COLO668 (cell line): ENCODE results near the gene KDM5C.
"Not testable (repeated sequence)": the region's sequence is repeated elsewhere in the genome, so short reads cannot be mapped to it uniquely, and the experiment has no call there.

ENCODE experiments used
- DNase-seq: peaks from one replicate; lab custom pipeline; 2025; ENCODE audit not compliant: unreplicated experiment; lab: John Stamatoyannopoulos, UW

The KDM5C gene

DNA sequence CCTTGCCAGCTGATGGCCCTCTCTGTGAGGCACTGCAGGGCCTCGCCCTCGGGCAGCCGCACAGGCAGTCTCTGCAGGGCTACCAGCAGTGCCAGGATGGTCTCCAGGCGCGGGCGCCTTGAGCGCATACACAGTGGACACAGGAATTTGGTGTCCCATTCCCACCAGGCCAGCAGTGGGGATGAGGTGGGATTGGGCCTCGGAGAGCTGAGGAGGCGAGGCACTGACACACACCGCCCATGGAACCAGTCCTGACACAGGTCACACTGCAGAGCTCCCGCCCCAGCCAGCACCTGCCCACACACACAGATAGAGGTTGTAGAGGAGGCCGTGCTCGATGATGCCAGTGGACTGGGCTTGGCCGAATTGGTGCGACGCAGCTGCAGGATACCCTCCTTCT lies 30.7 kb downstream of the KDM5C start:
- no peak for DNase-seq

DNA sequence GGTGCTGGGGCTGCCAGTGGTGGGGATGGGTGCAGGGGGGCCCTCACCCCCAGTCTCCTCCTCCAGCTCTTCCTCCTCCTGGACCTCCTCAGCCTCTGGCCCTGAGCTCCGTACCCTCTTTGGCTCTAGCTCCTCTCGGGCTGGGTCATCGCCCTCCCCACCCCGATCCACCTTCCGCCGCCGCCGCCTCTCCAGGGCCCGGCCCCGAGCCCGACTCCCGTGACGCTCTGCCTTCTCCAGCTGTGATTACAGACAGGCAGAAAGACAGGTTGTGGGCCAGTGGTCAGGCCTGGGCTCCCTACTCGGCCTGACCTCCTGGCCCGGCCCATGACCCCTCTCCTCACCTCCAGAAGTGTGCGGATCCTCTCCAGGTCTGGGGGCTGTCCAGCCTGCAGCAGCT lies 31.9 kb downstream of the KDM5C start:
- DNase-seq = no peak

DNA sequence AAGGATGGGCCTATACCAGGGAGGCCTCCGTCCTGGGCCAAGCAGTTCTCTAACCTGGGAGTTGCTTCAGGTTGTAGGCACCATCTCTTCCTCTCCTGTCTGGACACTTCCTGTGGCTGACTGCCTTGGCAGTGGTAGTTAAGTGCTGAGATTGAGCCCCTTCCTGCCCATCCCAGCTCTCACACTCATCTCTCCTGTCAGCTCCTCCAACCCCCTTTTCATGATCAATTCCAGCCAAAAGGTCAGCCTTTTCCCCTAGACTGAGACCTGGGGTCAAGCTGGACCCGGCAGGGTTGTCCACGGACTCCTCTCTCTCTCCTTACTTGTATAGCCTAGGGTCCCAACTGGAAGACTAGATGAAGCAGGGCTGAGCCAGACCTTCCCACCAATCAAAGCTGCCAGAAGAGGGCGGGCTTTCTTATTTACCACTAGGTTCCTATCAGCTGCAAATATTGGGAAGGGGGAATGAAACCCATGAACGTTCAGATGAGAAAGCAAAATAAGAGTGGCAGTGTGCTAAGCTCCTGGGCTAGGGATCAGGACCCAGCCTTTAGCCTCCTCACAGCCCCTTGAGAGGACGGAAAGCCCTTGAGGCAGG lies 34.5 kb downstream of the KDM5C start:
- no peak for DNase-seq

DNA sequence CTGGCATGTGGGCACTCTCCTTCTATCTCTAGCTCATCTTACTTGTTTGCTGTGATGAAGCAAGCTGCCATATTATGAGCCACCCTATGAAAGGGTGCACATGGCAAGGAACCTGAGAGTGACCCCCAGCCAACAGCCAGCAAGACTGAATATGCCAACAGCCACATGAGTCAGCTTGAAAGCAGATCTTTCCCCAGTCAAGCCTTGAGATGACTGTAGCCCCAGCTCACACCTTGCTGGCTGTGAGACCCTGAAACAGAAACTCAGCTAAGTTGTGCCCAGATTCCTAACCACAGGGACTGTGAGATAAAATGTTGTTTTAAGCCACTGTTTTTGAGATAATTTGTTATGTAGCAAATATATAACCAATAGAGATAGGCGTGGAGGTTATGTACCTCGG lies 36.2 kb downstream of the KDM5C start:
- no peak for DNase-seq

DNA sequence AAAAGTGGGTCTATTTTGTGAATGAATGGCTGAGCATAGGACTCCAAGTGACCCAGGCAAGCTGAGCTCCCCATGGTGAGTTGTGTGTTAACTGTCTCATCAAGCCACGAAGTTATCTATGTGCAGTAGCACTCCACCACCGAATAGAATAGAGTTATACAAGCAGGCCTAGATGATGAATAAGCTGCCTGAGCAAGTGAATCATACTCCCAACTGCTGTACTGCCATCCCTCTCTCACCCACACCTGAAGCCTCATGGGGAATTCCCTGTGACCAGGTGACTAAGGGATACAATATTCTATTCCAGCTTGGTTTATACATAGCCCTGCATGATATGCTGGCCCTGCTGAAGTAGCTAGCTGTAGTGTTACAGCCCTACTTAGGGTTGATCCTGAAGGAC lies 38.7 kb downstream of the KDM5C start:
- DNase-seq = no peak

DNA sequence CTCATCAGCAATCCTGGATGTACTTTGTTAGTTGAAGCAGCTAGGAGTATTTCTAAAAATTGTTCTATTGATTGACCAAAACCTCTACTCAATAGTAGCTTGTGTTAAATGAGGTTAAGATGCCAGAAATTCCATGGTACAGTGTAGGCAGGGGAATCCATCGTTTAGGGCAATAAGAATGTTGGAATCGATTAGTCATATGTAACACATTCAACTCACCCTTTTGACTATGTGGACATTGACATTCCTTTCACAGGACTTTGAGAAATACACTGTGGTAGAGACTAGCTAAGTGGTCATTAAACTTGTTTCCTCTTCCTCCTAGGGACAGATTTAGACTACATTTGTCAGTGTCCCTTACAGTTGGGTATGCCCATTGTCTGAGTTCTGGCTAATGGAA lies 40.2 kb downstream of the KDM5C start:
- DNase-seq = no peak

DNA sequence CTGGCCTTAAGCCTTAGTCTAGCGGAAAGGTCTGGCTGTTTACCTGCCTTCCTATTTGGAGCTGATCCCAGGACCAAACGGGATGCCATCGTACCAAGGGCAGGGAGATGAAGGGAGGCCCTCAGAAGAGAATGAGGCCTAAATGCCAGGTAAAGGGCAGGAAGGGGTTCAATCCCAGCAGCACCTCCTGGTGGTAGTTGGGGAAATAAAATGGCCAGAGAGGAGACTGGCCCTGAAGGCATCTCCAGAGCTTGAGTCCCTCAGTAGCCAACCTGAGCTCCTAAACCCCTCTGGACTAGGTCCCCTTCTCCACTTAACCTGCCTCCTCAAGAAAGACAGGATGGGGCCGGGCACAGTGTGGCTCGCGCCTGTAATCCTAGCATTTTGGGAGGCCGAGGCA lies 53.7 kb downstream of the KDM5C start:
- no peak for DNase-seq

DNA sequence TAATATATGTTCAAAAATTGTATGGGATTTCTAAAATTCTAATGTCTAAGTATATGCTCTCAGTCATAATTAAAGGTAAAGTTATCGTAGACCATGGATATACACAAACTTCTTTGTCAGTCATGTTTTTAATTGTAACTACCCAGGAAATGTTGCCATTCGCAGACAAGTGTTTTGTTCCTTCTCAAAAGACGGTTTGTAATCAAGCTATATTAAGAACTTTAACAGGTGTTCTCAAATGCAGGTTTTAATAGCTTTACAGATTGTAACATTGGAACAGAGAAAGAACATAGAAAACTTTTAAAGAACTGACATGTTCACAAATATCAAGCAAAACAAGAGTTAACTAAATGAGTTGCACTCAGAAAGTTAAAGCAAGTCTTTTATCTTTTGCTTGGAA lies 58.9 kb downstream of the KDM5C start:
- no peak for DNase-seq

DNA sequence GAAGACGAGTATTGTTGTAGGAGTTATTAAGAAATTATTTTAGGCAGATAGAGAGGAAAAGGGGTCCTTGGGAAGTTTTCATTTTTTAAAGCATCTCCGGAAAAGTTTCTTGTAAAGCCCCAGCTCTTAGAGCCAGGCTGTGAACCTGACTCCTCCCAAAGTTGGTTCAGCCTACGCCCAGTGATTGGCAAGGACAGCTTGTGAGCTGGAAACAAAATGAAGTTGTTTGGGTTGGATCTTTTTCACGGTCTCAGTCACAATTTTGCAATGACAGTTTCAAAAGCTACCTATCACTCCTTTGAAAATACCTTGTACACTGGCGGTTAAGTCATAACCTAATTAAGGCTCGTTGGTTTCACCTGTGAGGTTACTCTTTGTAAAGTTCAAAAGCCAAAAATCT lies 60.4 kb downstream of the KDM5C start:
- not testable (repeated sequence) for DNase-seq

DNA sequence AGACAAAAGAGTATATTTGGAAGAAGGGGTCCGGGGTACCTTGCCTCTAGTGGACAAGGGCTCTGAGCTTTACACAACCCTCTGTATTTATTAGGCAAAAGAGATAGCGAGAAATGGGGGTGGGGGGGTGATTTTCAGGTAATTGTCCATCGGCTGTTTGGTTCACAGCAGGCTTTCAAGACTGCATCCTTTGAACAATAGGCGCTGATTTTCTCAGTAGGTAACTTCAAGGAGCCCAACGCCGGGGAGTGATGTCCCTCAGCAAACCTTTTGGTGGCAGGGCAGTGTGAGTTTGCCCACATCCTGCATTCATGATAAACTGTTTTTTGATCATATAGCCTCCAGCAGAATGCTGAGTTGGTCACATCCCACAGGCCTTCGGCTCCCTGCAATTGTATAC lies 61.6 kb downstream of the KDM5C start:
- no peak for DNase-seq

DNA sequence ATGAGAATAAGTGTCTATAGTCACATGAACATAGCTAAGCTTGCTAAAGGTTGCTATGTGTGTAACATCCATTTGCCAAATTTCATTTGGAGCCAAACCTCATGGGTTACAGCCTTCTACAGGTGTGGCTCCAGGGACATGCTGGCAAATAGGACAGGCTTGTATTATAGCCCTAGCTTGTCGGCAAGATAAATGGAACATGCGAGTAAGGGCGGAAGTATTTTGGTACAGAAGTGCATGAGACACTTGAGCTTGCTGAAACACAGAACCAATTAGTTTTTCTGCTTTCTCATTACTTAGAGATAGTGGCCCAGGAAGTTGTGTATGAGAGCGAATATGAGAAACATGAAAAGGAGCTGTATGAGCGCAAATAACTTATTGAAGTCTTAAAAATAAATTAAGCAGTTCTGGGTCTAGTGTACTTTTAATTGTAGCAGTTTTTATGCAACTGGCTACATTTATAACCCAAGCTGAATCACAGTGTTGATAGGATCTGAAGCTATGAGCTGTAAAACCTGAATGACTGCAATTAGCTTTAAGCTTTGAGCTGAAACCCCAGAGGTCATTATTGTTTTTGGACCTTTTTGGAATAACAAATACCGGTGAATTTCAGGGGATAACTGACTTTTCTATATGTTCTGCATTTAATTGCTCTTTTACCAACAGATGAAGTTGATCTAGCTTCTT lies 64.6 kb downstream of the KDM5C start:
- DNase-seq = no peak

DNA sequence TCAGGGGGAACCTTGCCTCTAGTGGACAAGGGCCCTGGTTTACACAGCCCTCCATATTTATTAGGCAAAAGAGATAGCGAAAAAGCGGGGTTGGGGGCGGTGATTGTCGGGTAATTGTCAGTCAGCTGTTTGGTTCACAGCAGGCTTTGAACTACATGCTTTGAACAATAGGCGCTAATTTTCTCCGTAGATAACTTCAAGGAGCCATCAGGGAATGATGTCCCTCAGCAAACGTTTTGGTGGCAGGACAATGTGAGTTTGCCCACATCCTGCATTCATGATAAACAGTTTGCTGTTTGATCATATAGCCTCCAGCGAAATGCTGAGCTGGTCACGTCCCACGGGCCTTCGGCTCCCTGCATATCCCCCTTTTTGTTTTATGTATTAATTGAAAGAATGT lies 65.8 kb downstream of the KDM5C start:
- DNase-seq = no peak

DNA sequence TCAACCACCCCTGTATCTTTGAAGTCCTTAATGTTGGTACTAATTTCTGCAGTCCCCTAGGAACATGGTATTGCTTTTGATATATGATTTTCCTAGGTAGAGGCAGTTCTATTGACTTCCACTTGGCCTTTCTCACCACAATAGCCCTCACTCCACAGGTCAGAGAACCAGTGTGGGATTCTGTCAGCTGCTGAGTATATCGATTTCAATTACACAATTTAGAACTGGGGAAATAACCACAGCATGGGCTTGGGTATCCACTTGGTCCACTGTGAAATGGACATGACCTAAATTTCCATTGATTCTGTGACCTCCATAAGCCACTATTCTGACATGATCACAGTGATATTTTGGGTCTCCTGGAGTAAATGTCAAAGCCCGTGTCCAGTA lies 68.8 kb downstream of the KDM5C start:
- DNase-seq = no peak

DNA sequence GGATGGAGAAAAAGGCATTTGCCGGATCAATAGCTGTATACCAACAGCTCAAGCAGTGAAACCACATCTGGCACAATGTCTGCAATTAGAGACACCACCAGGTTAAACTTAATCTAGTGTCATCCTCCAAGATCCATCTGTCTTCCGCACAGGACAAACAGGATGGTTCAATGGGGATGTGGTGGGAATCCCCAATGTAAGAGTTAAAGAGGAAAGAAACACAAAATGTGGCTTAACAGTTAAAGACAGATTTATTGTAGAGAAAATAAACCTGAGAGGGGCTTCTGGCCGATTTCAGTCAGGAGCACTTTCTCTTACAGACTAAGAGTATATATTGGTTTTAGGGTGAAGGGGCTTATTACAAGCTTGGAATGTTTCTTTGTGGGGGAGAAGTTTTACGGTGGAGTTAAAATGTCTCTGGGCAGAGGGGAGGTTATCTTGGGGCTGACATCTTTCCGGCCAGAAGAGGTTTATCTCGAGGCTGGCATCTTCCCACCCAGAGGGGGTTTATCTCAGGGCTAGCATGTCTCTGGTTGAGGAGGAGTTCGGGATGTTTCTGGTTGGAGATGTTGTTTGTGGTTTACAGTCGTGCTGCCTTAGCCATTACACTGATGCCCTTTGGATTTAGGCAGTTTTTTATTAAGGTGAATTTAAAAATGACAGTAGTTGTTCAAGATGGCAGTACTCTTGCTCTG lies 69.3 kb downstream of the KDM5C start:
- no peak for DNase-seq

DNA sequence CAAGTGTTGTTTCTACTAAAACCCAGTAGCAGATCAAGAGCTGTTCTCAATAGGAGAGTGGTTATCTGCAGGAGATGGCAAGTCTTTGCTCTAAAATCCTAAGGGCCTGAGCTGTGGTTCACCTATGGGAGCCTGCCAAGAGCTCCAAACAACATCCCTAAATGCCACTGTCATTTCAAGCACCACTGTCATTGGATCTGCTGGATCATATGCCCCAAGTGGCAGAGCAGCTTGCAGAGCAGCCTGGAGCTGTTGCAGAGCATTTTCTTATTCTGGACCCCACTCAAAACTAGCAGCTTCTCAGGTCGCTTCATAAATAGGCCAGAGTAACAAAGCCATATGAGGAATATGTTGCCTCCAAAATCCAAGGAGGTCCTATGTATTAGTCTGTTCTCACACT lies 71.4 kb downstream of the KDM5C start:
- DNase-seq = no peak
